Right lobe of liver (tissue), 6 donors: ENCODE results near the gene DLG2. TPM values are rescaled to one million over a fixed set of nuclear protein-coding genes. Genes with fewer than 3 reads are reported as not detected.

ENCODE experiments used
- ATAC-seq, 4 donors: fragments of 200-7000 bp; cut with Tn5 transposase; one replicate each; pipeline ENCODE4 v1.9.1; 2020; ENCODE audit warnings: mild to moderate bottlenecking in 4 of 4, moderate library complexity in 4 of 4
- DNase-seq, 3 donors: peaks; one replicate each; pipeline ENCODE4 v3.0.0-alpha.2; 2020
- H3K27ac ChIP-seq, 3 donors: fragments of 200-600 bp; one replicate each; pipeline ENCODE4 v1.8.0; 2022
- H3K27me3 ChIP-seq, 2 donors: fragments of 200-600 bp; one replicate each; pipeline ENCODE4 v1.8.0; 2022
- H3K36me3 ChIP-seq, 4 donors: fragments of 200-600 bp; sonication (generic) in 1 of 4; one replicate each; pipeline versions ENCODE4 v1.5.1 to v1.8.0; 2017 to 2022; ENCODE audit warnings: control low read depth in 1 of 4
- H3K4me1 ChIP-seq, 4 donors: fragments of 200-600 bp; sonication (generic) in 1 of 4; one replicate each; pipeline versions ENCODE4 v1.5.1 to v1.8.0; 2017 to 2022; ENCODE audit warnings: control low read depth in 1 of 4
- H3K4me3 ChIP-seq, 3 donors: fragments of 200-600 bp; one replicate each; pipeline ENCODE4 v1.8.0; 2022
- H3K9me3 ChIP-seq, 4 donors: fragments of 200-600 bp; sonication (generic) in 1 of 4; one replicate each; pipeline versions ENCODE4 v1.5.1 to v1.8.0; 2017 to 2022; ENCODE audit warnings: control low read depth in 1 of 4
- CTCF ChIP-seq, 4 donors: fragments of 200-600 bp in 3 of 4; fragments of 450-650 bp in 1 of 4; IDR thresholded peaks; one replicate each; pipeline versions ENCODE4 v1.5.1 to v1.8.0; 2016 to 2022; ENCODE audit warnings: antibody characterized with exemption in 4 of 4, mild to moderate bottlenecking in 2 of 4
- POLR2A ChIP-seq: fragments of 450-650 bp; IDR thresholded peaks from one replicate; pipeline ENCODE4 v1.6.1; 2017; ENCODE audit warnings: antibody characterized with exemption, mild to moderate bottlenecking
- WGBS: methylation state at CpG from one replicate; pipeline ENCODE4 v1.1.6; 2018; ENCODE audit warnings: low coverage, low lambda C conversion rate; ENCODE audit not compliant: insufficient coverage; ENCODE audit errors: missing lambda C conversion rate; 5-methylcytosine and 5-hydroxymethylcytosine counted together
- intact Hi-C, 2 donors: fragments of 100-400 bp; cut with DNase I; formaldehyde crosslinking; loops; one replicate each; pipeline versions ENCODE4 v1.11.2 to v1.14.1; 2022
- total RNA-seq, 6 experiments: library from RNA; depleted of rRNA in 2 of 6; stranded (reverse); fragments of >200 nt in 2 of 6; fragmentation: NEBNext Ultra II Directional in 3 of 6; extraction: Animal tissue kit (Norgen Biotek cat#: 25700) in 3 of 6; gene quantifications; one replicate each; pipeline versions ENCODE4 v1.1.0 to v1.2.4, GENCODE V29; 2016 to 2023
- donor health status: DM: no; HTN: yes; CAD: no.
- donor health status: DM: no; HTN: no; CAD: no.
- donor health status: DM: no; HTN: no; CAD: no.
- donor health status: DM: no; HTN: yes; CAD: no.
- donor health status: DM: no; HTN: yes; CAD: no.

The DLG2 gene
- total RNA-seq, 6 experiments from 2014 or later: 1.2 to 6.4 (median 2.5) TPM

- 54% methylated on average over 3 of the region's 3 CpGs for WGBS
- ATAC-seq (no peak), DNase-seq (no peak)
- H3K36me3 ChIP-seq: peaks cover 0 to 16% (median 2%) of the 10 kb centered on the region in 4 donors
- H3K9me3 ChIP-seq: no peaks in the 10 kb centered on the region
- no peak overlapping the region for H3K4me3 ChIP-seq
- peaks cover 0 to 11% (median 3%) of the 10 kb centered on the region in 4 donors for H3K4me1 ChIP-seq
- H3K27ac ChIP-seq: no peak overlapping the region
- intact Hi-C loops: no loop called here
- no peak for TF ChIP-seq CTCF (IDR thresholded peaks at IDR 0.05)
- TF ChIP-seq POLR2A: no peak
- no peaks in the 10 kb centered on the region for H3K27me3 ChIP-seq
Observed at GRCh38 chr11:85652786-85653447, 25.8 kb upstream of the DLG2 start.

- H3K4me3 ChIP-seq: no peak overlapping the region
- no peak overlapping the region for H3K27ac ChIP-seq
- peaks cover 0 to 4% (median under 1%) of the 10 kb centered on the region in 4 donors for H3K36me3 ChIP-seq
- TF ChIP-seq POLR2A: no peak
- no peak for TF ChIP-seq CTCF (IDR thresholded peaks at IDR 0.05)
- intact Hi-C loops: no loop called here
- WGBS: 100% methylated on average over 1 of the region's 1 CpG
- H3K9me3 ChIP-seq: no peaks in the 10 kb centered on the region
- ATAC-seq (no peak), DNase-seq (no peak)
- H3K27me3 ChIP-seq: no peaks in the 10 kb centered on the region
- H3K4me1 ChIP-seq: peaks cover 0 to 11% (median 3%) of the 10 kb centered on the region in 4 donors
Observed at GRCh38 chr11:85651118-85651517, 24.0 kb upstream of the DLG2 start.

DNA sequence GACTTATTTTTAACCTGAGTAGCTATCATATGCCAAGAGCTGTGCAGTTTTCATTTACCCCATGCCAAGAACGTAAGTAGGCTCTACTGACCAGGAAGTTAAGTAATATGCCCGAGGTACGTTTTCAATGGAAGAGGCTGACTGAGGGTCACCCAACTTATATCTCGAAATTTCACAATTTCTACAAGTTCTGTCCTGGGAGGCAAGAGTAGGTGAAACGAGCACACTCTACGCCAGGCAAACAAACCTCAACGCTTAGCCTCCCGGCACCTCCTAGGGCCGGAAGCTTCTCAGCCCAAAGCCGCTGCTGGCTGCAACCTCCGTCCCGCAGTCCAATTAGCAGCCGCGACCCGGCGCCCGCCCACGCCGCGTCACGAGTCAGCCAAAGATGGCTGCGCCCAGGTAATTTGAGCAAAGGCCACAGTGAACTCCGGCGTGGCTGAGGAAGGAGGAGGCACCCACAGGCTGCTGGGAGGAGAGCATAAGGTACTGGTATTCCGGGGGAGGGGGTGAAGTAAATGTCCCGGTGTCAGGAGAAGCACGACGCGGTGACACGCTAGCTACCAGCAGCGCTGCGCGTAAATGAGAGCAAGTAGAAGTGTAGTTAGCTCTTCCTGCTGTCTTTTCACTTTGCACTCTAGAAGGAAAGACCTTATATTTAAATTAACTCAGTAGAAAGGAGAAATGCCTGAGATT is 20.6 kb upstream of the DLG2 start, which contains the start of gene TMEM126A:
TMEM126A (plus strand) TSS at position 364 of the 696 bp plus-strand sequence. CDS start 2,289 bp downstream, outside the sequence.
- H3K9me3 ChIP-seq: no peaks in the 10 kb centered on the region
- peak within 1 kb of the TSS; percentile 50 to 71 (median 70) for H3K4me3 ChIP-seq
- peak; percentile 100 for ATAC-seq
- peak; percentile 92 to 94 (median 93) for DNase-seq
- intact Hi-C loops: no loop called here
- H3K27me3 ChIP-seq: no peaks in the 10 kb centered on the region
- peak within 1 kb of the TSS; percentile 12 to 65 (median 63) for H3K27ac ChIP-seq
- H3K4me1 ChIP-seq: peaks cover 0 to 11% (median 3%) of the 10 kb centered on the region in 4 donors
- WGBS: under 1% methylated on average over 25 of the region's 33 CpGs
- TF ChIP-seq POLR2A: peak; percentile 87
- TF ChIP-seq CTCF (IDR thresholded peaks at IDR 0.05): no peak
- no peaks in the 10 kb centered on the region for H3K36me3 ChIP-seq

DNA sequence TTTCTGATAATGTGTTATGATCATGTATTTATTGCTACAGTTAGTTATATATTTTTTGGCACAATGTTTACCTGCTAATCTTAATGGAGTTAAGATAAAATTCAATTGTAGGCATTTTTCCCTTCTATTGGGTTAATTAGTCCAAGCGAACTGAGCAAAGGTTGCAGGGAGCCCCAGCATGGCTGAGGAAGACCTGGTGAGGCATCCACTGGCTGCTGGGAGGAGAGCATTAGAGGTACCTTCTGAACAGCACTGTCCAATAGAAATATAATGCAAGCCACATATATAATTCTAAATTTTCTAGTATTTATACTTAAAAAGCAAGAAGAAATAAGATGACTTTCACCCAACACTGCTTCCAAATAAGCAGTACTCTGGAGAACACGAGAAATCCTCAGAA is 19.9 kb upstream of the DLG2 start:
- WGBS: 19% methylated on average over 2 of the region's 2 CpGs
- Histone ChIP-seq H3K9me3 (no peaks in the 10 kb centered on the region), H3K4me3 (peak overlapping the region; percentile 50 to 71 (median 70)), H3K4me1 (peaks cover 0 to 11% (median 3%) of the 10 kb centered on the region in 4 donors), H3K27me3 (no peaks in the 10 kb centered on the region), H3K36me3 (no peaks in the 10 kb centered on the region), H3K27ac (peak overlapping the region; percentile 12 to 65 (median 63))
- intact Hi-C loops: no loop called here
- no peak for ATAC-seq
- DNase-seq: no peak
- TF ChIP-seq POLR2A: no peak
- TF ChIP-seq CTCF (IDR thresholded peaks at IDR 0.05): no peak
